Stimulated activated CD8-positive, alpha-beta memory T cell treated with anti-CD3 and anti-CD28 coated beads, Interleukin-2, amount 100 ng/mL, for 1 hour (primary cell): ENCODE data around the gene ARHGAP21.
"Not testable (repeated sequence)": the region's sequence is repeated elsewhere in the genome, so short reads cannot be mapped to it uniquely, and the experiment has no call there.

Experiments used
- DNase-seq, 2 donors: peaks; one replicate each; pipeline ENCODE4 v3.0.0-alpha.2; 2020; ENCODE audit warnings: low read depth in 2 of 2

Gene ARHGAP21

GRCh38 chr10:24625778-24626177 lies 97.9 kb downstream of the ARHGAP21 start:
- DNase-seq, result no peak

- no peak for DNase-seq
These were observed 100.3 kb downstream of the ARHGAP21 start for GRCh38 chr10:24623383-24623782.

- no peak for DNase-seq
These were observed 100.8 kb downstream of the ARHGAP21 start for GRCh38 chr10:24622781-24623301.

GRCh38 chr10:24621035-24621795 lies 102.5 kb downstream of the ARHGAP21 start:
- DNase-seq, result not testable (repeated sequence)

- not testable (repeated sequence) for DNase-seq
These were observed 103.7 kb downstream of the ARHGAP21 start for GRCh38 chr10:24619994-24620310.

GRCh38 chr10:24619291-24619993 lies 104.2 kb downstream of the ARHGAP21 start:
- DNase-seq, result not testable (repeated sequence)

- no peak for DNase-seq
These were observed 105.3 kb downstream of the ARHGAP21 start for GRCh38 chr10:24618401-24618800.

- no peak for DNase-seq
These were observed 105.8 kb downstream of the ARHGAP21 start for GRCh38 chr10:24617771-24618396.

- no peak for DNase-seq
These were observed 107.2 kb downstream of the ARHGAP21 start for GRCh38 chr10:24616536-24616935.

GRCh38 chr10:24606021-24606420 lies 117.7 kb downstream of the ARHGAP21 start:
- DNase-seq, result no peak

- DNase-seq, result no peak
These were observed 118.5 kb downstream of the ARHGAP21 start for GRCh38 chr10:24605141-24605540.

- no peak for DNase-seq
These were observed 120.4 kb downstream of the ARHGAP21 start for GRCh38 chr10:24603333-24603732.

GRCh38 chr10:24597961-24598360 lies 125.7 kb downstream of the ARHGAP21 start:
- DNase-seq, result no peak

- no peak for DNase-seq
These were observed 126.3 kb downstream of the ARHGAP21 start for GRCh38 chr10:24597426-24597825.

GRCh38 chr10:24596217-24596930 lies 127.3 kb downstream of the ARHGAP21 start:
- DNase-seq, result no peak

GRCh38 chr10:24590697-24591457 lies 132.8 kb downstream of the ARHGAP21 start:
- no peak for DNase-seq

- DNase-seq, result no peak
These were observed 134.4 kb downstream of the ARHGAP21 start for GRCh38 chr10:24589265-24589664.

GRCh38 chr10:24579906-24580305 lies 143.8 kb downstream of the ARHGAP21 start:
- no peak for DNase-seq

- no peak for DNase-seq
These were observed 144.2 kb downstream of the ARHGAP21 start for GRCh38 chr10:24579448-24579847.

- no peak for DNase-seq
These were observed 148.1 kb downstream of the ARHGAP21 start for GRCh38 chr10:24575481-24576002.

- DNase-seq, result no peak
These were observed 149.0 kb downstream of the ARHGAP21 start for GRCh38 chr10:24574578-24575155.
